OCI-LY1 (cell line): ENCODE measurements around the gene P4HA1.

Source experiments
- CTCF ChIP-seq: fragments of 200-600 bp; sonication (generic), shearing (Covaris generic); IDR thresholded peaks from 2 replicates; pipeline ENCODE4 v1.5.1; 2017; ENCODE audit warnings: mild to moderate bottlenecking, antibody characterized with exemption, low read length, moderate library complexity, mixed read lengths
- EZH2 ChIP-seq: fragments of 200-600 bp; sonication (generic), shearing (Covaris generic); IDR thresholded peaks from 2 replicates; pipeline ENCODE4 v1.8.0; 2017; ENCODE audit warnings: borderline replicate concordance, mixed run types, mild to moderate bottlenecking, antibody characterized with exemption, low read length, moderate library complexity, mixed read lengths

GRCh38 chr10:73088304-73088703, 8.4 kb downstream of the P4HA1 start:
- no peak for TF ChIP-seq CTCF
- TF ChIP-seq EZH2: no peak
